Left hindlimb (tissue), 1 donor: ENCODE measurements around the gene TOM1L2.

Experiments
- DNase-seq: peaks from one replicate; pipeline ENCODE4 v3.0.0-alpha.2; 2018

Gene TOM1L2

DNA sequence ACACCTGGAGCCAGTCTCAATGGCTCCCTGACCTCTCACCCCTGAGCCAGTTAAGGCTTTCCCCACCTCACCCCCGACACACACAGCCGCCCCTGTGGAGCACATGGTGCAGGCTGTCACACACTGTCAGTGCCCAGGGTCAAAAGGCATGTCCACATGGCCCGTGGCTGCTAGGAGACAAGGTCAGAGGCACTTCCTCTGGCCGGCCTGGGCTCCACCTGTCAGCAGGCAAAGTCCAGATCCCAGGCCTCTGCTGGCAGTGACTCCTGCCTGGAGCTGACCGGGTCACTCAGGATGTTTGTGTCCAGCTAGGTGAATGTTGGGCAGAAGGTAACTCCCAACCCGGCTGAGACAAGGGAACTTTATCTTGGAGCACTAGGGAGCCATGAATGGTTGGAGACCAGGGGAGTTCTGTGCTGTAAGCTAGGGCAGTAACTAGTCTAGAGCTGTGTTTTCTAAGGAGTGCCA is 141.4 kb downstream of the TOM1L2 start:
- no peak for DNase-seq

- no peak for DNase-seq
These were observed 142.0 kb downstream of the TOM1L2 start for GRCh38 chr17:17830269-17830567.

DNA sequence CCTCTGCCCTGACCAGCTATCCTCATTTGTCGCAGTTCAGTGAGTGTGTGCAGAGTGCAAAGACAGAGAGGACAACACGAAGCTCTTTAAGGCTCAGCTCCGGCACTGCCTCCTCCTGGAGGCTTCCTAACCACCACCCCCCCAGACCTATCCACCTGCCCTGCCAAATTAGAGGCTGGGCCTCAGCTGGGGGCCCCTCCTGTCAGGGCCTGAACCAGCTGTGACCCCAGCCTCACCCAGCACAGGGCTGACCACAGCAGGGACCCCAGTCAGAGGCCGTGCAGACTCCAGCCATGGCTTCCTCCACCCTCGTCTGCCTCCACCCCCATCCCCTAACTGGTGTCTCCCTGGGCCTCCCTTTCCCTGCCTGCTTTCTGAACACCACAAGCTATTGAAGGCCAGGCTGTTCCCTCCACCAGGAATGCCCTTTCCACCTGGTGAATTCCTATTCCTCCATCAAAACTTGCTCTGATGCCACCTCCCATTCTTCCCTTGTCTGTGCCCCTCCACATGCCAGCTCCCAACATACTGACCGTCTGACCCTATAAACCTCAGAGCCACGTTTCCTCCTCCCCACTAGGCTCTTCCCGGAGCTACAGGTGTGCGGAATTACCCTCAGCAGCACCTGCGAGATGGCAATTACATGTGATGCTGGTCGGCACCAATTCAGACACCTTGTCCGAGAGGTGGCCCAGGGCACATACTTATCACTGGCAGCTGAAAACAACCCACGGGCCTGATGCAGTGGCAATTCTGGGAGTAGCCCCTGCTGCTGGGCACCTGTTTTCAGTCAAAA is 144.2 kb downstream of the TOM1L2 start:
- DNase-seq: no peak

DNA sequence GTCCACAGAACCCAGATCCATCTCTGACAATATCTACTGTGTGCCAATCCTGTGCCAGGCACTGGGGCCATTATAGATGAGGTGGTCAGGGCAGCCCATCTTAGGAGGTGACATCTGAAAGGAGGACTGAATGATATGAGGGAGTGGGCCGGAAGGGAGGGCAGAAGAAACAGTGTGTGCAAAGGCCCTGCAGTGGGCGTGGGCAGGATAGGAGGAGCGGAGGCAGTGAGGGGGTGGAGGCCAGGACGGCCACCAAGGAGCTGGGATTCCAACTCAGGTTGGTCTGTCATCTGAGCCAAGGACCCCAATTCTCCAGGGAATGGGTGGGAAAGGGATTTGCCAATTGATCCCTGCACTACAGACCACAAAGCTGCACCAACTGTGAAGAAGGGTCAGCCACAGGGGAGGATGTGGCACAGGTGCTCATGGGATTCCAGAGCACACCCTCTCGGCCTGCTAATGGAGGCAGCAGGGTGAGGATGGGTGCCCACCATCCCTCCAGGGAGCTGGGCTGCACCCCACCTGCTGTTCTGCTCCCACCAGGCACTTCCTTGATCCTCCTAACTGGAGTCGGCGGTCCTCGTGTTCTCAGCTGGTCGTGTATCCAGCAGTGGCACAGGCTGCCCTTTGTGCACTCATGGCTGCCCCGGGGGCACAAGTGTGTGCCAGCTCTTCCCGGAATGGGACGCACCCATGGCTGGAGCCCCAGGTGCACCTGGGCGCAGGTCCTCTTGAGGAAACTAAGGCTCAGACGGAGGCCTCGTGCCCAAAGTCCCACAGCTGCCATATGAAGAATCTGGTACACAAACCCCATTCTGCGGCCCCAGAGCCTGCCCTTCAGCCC is 145.0 kb downstream of the TOM1L2 start:
- no peak for DNase-seq

DNA sequence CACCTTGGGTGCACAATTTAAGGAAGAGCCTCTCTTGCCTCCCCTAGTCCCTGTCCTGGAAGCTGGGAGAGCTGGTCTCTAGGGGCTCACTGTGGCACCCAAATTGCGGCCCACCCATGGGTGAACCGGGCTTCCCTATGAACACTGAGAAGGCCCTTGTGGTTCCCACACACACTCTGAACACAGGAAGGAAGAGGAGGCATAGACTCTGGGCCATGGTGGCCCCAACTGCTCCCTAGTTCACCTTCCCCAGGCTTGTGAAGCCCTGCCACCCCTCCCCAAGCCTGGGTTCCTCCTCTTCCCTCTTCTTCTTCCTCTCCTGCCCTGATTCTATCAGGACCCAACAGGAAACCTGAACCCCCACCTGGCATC is 145.9 kb downstream of the TOM1L2 start:
- DNase-seq: no peak

DNA sequence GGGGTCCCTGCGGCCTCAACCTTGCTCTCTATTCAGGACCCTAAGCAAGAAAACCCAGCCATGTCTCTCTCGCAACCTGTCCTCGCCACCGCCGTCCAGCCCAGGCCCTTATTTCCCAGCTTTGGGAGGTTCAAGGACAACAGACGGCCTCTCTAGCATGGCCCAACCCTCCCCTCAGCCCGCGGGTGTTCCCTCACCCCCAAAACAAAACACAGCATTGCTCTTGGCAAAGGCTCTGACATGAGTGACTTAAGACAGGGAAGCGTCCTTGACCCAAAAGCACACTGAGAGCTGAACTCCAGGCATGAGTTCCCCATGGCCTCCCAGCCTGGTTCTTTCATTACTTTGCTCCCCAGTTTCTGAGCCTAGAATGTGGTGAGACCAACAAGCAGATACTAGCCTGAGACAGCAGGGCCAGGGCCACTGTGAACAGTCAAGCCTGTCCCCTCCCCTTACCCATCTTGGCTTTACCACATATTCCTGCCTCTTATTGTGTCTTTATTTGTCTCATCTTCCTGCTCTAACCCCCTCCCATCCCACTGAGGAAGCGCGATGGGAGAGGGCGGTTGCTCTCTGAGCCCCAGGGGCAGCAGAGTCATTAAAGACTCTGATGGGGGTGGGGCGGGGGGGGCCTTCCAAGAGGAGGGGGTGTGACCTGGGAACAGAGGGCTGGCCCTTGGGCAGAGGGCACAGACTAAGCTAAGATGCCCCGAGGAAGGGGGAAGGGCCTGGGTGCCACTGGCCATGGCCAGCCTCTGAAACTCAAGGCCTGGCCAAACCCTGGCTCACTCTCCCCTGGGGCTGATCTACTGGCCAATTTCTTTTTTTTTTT is 147.2 kb downstream of the TOM1L2 start:
- DNase-seq: no peak

GRCh38 chr17:17824119-17824782 is 147.9 kb downstream of the TOM1L2 start:
- no peak for DNase-seq

DNA sequence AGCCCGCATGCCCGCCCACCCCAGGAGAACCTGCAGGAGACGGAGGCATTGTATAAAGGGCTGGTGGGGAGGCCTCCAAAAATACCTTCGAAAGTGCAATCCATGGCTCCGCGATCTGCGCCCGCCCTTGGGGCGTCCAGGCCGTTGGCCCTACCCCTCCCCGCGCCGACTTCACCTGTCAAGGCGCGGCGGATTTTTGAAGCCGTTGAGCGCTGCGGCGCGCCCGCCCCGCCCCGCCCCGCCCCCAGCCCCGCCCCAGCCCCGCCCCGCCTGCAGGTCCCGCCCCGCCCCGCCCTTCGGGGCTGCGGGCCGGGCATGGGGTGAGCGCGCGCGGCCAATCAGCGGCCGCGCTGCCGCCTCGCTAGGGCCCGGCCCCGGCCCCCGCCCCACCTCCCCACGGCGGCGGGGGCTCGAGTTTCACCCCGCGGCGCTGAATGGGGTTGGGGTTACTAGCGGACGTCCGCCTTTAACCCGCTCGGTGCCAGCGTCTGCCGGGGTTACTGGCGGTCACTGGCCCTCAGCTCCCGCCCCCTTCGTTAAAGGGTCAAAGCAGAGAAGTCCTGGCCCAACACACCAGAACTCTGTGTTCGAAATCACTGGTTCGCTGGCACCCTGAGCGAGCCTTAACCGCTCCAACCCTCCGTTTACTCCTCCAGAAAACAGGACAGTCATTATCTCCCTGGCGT is 148.6 kb downstream of the TOM1L2 start:
- DNase-seq: peak; percentile 91

GRCh38 chr17:17822616-17823015 is 149.6 kb downstream of the TOM1L2 start:
- no peak for DNase-seq

- DNase-seq: no peak
These were observed 150.0 kb downstream of the TOM1L2 start for GRCh38 chr17:17822189-17822588.

DNA sequence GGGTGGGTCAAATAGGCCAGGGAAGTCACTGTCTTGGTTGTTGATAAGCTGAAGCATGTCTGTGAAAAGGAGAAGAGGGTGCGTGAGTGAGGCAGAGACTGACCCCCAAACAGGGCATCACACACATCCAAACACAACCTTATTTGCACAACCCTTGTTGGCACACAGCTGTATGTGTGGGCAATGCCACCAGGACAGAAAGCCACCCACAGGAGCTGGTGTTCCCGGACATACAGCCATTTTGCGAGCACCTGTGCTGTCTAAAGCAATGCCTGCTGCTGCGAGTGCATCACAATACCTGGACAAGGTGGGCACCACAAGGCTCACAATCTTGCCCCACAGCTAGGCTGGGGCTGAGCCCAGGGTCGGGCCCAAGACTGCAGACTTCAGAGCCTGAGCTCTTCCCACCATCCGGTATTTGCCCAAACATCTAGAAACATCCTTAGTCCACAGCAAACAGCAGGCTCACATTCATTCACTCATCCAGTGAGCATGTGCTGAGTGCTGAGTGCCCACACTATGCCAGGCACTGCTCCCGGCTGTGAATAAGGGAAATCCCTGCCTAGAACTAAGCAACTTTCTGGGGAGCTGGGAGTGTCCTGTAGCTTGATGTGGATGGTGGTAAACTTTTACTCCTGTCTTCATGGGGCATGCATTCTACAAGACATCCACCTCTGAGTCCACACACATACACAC is 151.6 kb downstream of the TOM1L2 start:
- DNase-seq: no peak

DNA sequence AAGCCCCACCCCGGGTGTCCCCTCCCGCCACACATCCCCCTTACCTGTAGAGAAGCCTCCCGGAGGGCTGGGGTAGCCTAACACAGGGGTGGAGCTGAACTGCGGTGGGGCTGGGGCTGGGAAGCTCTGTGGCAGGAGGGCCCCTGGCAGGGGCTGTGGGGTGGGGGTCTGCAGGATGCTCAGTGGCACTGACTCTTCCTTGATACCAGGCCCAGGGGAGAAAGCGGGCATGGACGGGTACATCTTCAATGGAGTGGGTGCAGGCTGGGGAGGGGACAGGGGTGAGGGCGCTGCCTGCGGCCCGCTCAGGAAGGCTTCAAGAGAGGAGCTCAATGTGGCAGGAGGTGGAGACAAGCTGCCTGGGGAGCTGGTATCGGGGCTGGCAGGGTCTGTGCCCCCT is 152.2 kb downstream of the TOM1L2 start:
- no peak for DNase-seq

GRCh38 chr17:17819561-17819995 is 152.6 kb downstream of the TOM1L2 start:
- DNase-seq: no peak

- no peak for DNase-seq
These were observed 153.1 kb downstream of the TOM1L2 start for GRCh38 chr17:17819111-17819510.

DNA sequence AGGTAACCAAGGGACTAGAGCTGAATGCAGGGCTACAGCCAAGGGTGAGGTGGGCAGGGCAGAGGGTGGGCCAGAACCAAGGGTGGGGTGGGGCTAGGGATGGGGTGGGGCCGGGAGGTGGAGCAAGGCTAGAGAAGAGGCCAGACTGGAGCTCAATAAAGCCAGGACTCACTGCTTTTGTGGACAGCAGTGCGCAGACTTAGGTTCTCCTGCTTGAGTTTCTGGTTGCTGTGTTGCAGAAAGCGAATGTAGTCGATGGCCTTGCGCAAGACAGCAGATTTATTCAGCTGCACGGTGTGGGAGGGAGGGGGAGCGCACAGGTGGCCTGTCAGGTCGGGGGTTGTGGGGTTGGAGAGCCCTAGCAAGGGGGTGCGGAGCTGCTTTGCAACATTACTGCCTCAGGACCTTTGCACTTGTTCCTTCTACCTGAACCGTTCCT is 154.1 kb downstream of the TOM1L2 start:
- DNase-seq: no peak

- DNase-seq: no peak
These were observed 154.7 kb downstream of the TOM1L2 start for GRCh38 chr17:17817552-17817947.

DNA sequence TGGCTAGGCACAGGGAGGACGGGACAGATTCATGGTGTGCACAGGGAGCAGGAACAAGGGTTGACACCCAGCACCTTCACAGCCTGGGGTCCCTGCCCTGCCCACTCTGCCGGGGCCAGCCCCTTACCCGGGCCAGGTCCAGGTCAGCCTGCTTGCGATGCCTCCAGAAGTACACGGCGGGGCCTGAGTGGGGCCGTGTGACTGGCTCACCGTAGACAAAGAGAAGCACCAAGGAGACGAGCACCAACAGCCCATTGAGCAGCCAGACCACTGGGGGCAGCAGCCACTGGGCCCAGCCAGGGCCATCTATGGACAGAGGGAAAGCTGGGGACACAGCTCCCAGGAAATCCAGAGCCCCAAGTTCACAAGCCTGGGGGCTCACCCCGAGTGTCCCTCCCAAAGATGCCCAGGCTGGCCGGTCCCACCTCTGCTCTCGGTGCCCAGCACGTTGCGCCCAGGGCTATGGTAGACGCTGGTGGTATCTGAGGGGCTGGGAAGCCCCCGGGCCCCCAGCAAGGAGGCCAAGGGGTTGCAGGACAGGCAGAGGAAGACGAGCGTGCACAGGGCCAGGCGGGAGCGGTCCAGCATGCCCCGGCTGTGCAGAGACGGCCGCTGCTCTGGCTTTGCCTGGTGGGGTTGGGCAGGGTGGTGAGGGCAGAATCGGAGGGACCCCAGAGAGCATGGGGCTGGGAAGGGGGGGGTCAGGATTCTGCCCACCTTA is 155.2 kb downstream of the TOM1L2 start:
- DNase-seq: no peak

DNA sequence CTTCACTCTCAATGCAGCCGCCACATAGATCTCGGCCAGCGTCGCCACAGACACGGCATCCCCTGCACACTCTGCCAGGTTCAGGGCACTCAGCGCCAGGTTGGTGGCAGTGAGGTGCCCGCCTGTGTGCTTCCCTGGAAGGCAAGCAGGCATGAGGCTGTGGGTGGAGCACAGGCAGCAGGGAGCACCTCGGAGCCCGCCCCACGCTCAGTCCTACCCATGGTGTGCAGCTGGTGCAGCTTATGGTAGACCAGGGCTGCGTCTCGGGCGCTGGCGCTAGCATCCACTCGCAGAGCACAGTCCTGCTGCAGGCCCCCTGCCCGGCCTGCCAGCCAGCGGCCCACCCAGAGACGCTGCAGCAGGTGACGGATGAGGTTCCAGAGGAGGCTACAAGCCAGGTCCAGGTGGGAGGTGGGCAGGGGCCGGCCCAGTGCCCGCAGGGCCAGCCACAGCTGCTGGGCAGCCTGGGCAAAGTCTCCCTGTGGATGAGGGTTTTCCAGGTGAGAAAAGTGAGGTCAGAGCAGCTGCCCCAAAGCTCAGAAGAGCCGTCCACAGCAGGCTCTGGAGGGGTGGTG is 155.9 kb downstream of the TOM1L2 start:
- no peak for DNase-seq

DNA sequence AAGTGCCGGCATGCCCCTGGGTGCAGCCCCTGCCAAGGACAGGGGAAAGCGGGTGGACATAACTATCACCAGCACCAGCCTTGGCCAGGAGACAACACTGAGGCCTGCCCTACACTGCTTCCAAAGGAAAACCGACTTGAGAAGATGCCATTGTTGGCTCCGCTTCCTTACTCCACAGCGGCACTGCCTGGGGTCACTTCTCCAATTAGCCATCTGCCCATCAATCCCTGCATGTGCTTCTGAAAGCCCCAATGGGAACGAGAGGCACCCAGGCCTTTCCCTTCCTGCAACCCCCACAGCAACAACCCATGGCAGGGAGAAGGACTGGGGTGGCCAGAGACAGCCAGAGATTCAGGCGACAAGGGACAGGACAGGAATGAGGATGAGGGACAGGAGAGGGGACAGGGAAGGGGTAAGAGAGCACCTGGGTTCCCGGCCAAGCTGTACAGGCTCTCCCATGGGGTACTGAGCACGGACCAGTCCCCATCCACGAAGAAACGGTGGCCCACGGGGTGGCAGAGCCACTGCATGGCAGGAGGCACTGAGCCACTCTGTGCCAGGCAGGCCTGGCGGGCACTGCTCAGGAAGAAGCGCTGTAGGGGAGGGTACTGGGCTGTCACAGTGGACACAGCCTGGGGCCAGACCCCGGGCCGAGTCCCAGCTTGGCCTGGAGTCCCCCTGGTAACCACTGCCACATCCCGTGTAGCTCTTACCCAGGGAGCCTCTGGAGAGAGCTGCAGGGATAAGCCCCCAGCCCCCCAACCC is 156.6 kb downstream of the TOM1L2 start:
- DNase-seq: no peak

GRCh38 chr17:17815062-17815406 is 157.2 kb downstream of the TOM1L2 start:
- no peak for DNase-seq
